HG03064 (cell line): Measurements from ENCODE around the gene REG1A.

Experiments
- ATAC-seq: cut with Tn5 transposase; IDR thresholded peaks from one replicate; pipeline ENCODE4 v1.9.1; 2021; ENCODE audit warnings: low read depth; ENCODE audit not compliant: unreplicated experiment

The REG1A gene, protein sequence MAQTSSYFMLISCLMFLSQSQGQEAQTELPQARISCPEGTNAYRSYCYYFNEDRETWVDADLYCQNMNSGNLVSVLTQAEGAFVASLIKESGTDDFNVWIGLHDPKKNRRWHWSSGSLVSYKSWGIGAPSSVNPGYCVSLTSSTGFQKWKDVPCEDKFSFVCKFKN

DNA sequence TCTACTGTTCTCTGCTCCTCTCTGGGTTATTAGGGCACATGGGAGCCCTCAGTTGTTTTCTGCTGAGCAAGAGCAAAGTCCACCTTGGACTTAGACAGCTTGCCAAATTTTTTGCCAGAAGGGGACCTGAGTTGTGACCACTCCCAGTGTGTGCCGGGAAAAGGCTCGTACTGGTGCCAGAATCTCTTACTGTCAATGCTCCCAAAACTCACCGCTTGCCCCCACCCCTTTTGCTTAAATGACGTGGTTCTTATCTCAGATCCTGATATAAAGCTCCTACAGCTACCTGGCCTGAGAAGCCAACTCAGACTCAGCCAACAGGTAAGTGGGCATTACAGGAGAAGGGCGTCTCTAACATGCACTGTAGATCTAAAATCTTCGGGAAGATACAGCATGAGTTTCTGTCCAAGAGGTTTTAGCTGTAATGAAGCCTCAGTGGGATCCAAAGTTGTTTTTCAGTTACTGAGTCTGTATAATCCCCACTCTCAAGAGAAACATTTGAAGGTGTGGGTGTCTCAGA is at the start of gene REG1A:
Gene REG1A, plus strand, starts transcription at position 295 of the 520 bp plus-strand sequence. CDS start 374 bp downstream, outside the sequence.
- no peak for ATAC-seq

DNA sequence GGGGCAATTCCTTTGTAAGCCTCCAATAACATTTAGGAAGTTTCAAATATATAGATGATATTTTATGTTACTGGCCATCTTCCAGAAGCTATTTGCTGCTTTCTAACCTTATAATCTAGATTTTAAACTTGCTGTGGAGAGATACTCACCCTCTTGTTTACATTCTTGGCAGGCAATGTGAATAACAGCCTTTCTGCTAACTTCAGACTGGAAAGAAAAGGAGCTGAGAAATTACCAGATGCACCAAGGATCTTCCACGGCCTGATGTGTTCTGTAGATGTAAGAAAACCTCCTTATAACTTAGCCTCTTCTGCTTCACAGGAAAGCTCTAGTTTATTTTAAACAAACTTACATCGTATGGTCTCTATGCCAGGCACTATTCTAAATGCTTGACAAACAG is 49.2 kb upstream of the REG1A start:
- ATAC-seq: no peak

DNA sequence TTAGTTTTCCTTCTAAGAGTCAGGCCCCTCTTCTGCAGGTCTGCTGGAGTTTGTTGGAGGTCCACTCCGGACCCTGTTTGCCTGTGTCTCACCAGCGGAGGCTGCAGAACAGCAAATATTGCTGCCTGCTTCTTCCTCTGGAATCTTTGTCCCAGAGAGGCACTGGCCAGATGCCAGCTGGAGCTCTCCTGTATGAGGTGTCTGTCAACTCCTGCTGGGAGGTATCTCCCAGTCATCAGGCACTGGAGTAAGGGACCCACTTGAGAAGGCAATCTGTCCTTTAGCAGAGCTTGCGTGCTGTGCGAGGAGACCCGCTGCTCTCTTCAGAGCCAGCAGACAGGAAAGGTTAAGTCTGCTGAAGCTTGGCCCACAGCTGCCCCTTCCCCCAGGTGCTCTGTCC is 37.3 kb upstream of the REG1A start:
- no peak for ATAC-seq

DNA sequence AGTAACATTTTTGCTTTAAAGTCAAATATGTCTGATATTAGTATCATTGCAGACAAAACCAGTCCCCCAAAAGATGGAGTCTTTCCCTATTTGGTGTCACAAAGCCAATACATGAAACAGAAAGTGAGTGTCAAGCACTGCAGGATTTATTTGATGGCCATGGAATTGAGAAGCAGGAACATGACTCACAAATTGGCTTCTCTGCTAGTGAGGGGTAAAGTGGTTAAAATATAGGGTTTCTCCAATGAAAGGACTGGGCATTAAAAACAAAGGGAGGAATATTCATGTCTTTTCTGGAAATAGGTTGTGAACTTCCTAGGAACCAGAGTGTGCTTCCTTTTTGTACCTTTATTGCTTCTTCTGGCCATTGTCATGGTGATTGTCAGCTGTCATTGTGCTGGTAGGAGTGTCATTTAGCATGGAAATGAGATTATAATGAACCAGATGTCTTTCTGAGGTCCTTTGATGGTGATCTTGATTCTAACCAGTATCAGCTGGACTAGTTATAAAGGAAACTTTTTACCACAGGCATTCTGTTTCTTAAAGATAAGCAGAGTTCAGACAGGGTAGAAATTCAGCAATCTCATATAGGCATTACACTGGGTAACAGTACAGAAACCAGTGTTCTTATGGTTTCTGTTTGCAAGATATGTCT is 36.6 kb upstream of the REG1A start:
- no peak for ATAC-seq

DNA sequence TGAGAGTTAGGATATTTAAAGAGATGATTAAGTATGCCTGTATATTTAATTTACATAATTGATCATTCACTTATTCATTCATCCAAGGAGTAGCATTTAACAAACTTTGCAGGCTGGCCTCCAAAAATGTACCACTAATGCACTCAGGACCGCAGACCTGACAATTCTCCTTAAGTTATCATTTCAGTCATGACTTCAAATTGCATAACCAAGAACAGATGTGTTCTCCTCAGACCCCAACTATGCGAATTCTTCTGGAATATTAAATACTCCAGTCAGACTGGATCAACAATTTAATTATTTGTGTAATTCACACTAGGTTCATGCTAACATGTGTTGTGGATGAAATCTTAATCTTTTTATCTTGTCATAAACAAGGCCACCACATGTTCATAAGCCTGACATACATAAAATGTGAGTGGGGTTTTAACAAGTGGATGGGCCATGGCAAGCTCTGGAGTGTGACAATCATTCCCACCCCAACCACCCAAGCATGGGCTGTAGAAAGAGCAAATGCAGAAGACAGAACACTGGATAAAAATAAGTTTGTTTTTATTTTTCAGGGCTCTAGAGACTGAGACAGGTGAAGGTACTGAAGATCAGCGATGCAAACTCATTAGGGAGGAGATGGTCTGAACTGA is 35.7 kb upstream of the REG1A start:
- no peak for ATAC-seq

DNA sequence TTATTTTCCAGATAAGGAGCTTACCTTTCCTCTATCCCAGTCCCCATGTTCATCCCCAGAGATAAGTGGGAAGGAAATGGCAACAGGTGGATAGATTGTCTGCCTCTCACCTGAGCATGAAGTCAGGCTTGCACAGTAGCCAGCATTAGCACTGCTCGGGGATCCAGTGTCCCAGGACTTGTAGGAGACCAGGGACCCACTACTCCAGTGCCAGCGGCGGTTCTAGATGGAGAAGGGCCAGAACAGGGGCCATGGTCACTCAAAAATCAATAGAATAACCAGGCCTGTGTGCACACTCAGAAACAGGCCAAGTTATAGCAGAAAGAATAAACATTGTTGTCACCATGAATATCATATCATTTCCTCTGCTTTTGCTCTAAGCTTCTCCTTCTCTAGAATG is 34.9 kb upstream of the REG1A start:
- ATAC-seq: no peak

DNA sequence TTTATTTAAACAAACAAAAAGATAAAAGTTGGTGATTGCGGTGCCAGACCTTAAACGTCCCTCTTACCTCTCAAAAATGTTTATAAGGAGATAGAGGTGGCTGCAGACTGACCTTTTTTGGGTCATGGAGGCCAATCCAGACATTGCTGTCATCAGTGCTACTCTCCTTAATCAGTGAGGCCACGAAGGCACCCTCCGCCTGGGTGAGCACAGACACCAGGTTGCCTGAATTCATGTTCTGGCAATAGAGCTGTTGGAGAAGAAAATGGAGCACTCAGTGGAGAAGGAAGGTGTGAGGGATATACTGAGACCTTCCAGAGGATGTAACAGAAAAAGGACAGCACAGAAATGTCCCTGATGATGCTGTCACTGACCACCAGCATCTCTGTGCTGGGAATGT is 34.0 kb upstream of the REG1A start:
- ATAC-seq: no peak

DNA sequence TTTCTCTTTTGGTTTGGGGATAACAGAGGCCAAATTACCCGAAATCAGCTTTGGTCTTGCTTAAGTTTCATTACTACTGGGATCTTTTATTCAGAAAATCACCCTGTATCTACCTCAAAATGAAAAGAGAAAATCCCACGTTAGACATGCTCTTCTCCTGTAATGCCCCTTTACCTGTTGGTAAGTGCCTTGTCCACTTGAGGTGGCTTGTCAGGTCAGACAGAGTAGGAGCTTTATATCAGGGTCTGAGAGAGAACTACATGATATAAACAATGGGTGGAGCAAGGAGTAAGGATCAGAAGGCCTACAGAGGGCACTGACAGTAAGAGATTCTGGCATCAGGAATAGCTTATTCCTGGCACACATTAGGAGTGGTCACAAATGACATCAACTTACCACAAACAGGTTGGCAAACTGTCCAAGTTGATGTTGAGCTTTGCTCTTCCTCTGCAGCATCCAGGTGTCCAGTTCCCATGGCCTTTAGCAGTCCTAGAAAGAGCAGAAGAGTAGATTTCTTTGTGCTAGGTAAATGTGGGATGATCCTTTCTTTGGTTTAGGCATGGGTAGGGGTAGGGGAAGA is 32.4 kb upstream of the REG1A start, which contains the start of gene REG1B:
Gene REG1B, minus strand, starts transcription at position 209 of the 580 bp plus-strand sequence. CDS start 381 bp downstream, outside the sequence.
- ATAC-seq: no peak

DNA sequence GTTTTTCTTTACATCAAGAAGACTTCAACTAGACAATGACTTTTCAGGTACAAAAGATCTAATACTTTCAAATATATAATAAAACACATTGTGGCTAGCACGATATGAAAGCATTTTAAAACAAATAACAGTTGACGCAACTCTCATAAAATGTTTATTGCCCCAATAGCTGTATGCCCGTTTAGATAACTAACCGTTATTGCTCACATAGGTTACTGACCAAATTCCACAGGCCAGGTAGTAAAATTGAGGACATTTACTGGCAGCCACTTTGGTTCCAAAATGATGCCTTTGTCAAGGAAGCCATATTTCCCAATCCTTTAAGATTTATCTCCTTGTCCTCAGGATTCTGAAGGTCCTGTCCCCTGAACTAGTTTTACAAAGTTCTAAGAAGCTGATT is 29.6 kb upstream of the REG1A start:
- ATAC-seq: no peak

DNA sequence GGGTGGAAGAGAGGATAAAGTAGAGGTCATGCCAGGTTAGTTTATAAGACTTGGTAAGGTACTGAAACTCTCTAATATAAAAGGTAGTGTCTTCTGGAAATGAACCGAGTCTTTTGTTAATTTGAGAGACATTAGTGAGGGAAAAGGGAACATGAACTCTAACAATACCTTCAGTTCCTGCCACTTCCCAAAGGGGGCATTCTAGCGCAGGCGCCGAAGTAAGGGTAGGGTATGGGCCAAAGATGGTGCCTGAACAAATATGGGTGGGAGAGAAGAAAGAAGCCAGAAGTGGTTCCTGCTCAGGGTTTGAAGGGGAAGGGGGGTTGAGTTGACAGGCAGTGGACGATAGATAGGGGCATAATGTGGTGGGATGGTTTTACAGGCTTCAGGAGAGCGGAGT is 22.4 kb upstream of the REG1A start:
- no peak for ATAC-seq

DNA sequence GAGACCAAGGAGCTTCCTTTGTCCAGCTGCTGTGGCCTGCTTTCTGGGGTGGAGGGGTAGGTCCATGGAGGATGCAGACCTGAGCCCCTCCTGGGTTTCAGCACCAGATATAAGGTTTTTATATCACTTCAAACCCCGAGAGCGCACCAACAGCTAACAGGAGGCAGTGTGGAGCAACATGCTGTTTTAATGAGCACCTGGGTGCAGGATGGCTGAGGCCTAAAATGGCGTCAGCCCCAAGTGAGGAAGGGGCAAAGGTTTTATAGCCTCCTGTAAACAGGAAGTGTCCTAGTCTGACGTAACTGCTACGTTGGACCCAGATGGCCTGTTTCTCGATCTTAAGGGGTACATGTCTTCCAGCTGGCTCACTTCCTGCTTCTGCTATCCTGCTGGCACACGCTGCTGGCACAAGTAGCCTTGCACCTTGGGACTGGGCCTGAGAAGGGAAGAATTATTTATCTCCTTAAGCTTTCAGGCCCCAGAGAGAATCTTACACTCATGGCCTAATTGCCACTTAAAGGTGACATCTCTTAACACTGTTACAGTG is 21.1 kb upstream of the REG1A start:
- no peak for ATAC-seq

DNA sequence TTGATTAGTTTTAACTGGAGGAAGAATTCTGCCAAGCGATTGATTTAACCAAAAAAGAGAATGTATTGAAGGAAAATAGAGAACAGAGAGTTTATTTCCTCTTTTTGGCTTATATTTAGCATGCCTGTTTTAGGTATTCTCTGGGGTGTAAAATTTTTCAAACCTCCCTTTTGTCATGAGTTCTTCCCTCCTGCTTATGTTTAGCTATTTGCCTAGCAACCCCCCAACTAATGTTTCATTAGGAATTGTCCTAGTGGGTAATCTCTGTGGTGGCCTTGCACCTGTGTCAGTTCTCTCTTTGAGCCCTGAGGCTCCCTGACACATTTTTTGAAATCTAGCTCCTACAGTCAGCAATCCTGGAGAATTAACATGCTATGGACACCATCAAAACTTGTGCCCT is 20.0 kb upstream of the REG1A start:
- no peak for ATAC-seq

DNA sequence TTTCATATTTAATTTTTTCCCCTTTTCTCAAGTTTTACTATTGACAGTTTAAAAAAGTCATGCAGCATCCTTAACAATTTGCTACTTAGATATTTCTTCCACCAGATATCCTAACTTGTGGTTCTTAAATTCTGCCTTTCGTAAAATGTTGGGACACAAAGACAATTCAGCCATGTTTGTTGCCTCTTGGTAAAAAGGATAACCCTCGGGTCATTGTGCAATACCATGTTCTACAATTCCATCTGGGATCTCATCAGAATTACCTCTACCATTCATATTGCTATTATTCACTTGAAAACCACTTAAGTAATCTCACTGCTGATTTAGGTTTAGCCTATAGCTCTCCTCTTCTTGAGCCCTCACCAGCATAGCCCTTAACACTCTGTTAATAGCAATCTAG is 19.3 kb upstream of the REG1A start:
- ATAC-seq: no peak

DNA sequence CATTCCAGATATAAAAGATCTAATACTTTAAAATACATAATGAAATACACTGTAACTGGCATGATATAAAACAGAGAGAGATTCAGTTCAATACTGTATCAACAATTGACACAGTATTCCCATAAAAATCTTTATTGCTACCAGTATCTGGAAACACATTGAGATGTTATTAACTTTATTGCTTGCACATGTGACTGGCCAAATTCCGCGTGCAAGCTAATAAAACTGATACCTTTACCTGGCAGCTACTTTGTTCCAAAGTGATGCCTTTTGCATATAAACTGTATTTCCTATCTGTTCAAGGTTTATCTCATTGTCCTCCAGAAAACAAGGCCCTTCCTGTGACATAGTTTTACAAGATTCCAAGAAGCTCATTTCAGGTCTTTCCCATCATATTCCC is 17.1 kb upstream of the REG1A start:
- ATAC-seq: no peak

DNA sequence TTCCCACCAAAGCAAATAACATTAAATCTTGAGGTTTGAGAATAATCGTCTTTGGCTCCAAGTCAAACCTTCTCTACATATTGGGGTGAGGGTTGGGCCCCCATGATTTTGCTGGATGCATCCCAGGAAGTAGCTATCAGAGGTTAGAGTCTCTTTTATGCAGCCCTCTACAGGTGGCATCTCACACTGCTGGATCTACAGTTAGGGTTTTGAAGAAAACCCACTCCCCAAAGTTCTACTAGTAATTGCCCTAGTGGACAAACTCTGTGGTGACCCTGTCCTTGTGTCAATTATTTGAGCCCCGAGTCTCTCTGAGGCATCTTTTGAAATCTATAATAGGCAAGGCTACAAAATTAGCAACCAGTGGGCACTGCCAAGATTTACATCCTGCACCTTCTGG is 15.0 kb upstream of the REG1A start:
- no peak for ATAC-seq

DNA sequence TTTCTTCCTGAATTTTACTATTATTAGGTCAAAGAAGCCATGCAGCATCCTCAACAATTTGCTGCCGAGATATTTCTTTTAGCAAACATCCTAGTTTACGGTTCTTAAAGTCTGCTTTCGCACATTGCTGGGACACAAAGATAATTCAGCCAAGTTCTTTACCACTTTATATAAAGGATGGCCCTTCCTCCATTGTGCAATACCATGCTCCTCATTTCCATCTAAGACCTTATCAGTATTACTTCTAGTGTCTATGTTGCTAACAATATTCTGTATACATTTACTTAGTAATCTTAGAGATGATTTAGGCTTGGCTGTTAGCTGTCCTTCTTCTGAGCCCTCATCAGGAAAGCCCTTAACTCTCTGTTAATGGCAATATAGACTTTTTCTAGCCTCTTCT is 8.0 kb upstream of the REG1A start:
- no peak for ATAC-seq

DNA sequence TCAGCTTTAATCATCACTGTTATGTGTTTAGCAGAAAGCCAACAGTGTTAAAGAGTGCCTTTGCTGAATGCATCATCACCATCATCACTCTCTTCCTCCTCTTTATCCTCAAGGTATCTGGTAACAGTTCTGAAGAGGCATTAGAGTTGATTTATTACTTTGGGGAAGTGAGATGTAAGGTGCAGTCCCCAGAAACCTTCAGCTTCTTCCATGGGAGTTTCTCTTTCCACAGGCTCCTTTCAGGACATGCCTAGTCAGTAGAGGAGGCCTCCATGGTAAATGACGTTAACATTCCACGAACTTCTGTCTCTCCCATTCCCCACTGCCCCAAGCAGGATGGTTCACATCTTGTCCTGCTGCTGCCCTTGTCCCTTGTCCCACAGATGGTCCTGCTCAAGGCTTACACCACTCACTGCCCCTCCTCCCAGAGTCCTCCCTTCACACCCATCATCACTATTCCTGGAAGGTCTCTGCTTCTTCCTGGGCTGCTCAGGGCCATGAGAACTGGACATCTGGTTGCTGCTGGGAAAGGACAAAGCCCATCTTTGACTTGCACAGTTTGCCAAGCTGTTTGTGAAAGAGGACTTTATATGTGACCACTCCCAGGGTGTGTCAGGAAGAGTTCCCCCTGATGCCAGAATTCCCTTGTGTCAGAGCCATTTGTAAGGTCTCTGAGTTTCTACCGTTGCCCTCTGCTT is 5.3 kb upstream of the REG1A start:
- ATAC-seq: no peak

DNA sequence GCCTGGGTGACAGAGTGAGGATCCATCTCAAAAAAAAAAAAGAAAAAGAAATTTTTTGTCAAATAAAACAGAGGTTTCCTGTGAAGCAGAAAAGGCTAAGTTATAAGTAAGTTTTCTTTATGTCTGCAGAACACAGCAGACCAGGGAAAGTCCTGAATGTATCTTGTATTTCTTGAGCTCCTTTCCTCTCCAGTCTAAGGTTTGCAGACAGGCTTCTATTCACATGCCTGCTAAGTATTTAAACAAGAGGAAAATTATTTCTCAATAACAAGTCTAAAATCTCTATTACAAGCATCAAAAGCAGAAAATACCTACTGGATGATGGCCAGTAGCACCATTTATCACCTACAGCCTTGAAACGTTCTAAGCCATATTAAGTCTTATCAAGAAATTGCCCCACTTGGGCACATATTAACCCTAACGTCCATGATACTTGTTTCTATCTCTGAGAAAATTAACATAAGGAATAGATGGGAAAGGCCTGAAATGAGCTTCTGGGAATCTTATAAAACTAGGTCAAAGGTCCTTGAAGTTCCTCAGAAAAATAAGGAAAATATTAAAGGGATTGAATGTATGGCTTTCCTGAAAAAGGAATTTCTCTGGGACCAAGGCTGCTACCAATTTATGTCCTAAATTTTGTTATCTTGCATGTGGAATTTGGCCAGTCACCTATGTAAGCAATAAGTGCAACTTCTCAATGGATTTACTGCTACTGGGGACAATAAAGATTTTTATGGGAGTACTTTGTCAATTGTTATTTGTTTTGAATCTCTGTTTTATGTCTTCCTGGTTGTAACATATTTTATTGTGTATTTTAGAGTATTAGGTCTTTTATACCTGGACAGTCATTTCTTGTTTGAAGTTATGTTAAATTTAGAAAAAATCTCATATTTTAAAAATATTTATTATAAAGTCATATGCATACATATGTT is 3.0 kb upstream of the REG1A start:
- ATAC-seq: no peak

DNA sequence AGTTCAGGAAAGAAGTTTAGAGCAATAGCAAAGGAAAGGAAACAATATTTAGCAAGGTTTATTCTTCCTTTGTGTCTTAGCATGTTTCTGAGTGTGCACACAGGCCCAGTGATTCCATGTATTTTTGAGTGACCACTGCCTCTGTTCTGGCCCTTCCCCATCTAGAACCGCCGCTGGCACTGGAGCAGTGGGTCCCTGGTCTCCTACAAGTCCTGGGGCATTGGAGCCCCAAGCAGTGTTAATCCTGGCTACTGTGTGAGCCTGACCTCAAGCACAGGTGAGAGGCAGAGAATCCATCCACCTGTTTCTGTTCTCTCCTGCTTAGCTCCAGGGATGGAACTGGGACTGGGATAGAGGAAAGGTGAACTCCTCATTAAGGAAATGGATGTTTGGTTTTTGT is 2.4 kb downstream of the REG1A start:
- no peak for ATAC-seq
